Measurements from ENCODE around the gene DCDC2C. TPM values are rescaled to one million over a fixed set of nuclear protein-coding genes. Genes with fewer than 3 reads are reported as not detected.

The DCDC2C gene
- total RNA-seq, 1 experiment from 2014 or later: not detected

GRCh38 chr2:3749201-3749600, 45.8 kb downstream of the DCDC2C start:
- H3K4me1 Mint-ChIP-seq (ENCODE audit: insufficient read depth, unreplicated experiment): peaks cover 9% of the 10 kb centered on the region

GRCh38 chr2:3751251-3751650, 47.9 kb downstream of the DCDC2C start:
- BruUV-seq (replicated peaks): no TSS peak
- no peak overlapping the region for H3K27ac Mint-ChIP-seq (ENCODE audit: low read depth, unreplicated experiment)
- ChIA-PET POLR2A (no interaction called here), CTCF (interaction anchor here (0.9 to 1.1 kb wide), 2 partner anchors 23 to 1012 kb away, joined by 3 read pairs; no protein-coding TSS in a partner anchor)
- H3K36me3 Mint-ChIP-seq (ENCODE audit: insufficient read depth, unreplicated experiment): no peaks in the 10 kb centered on the region
- no peak overlapping the region for H3K4me3 Mint-ChIP-seq (ENCODE audit: unreplicated experiment)
- H3K27me3 Mint-ChIP-seq (ENCODE audit: insufficient read depth, unreplicated experiment): peaks cover 32% of the 10 kb centered on the region
- H3K4me1 Mint-ChIP-seq (ENCODE audit: insufficient read depth, unreplicated experiment): peaks cover 9% of the 10 kb centered on the region
- TF ChIP-seq CTCF (IDR thresholded peaks at IDR 0.05; ENCODE audit: unreplicated experiment): no peak
- DNase-seq (ENCODE audit: unreplicated experiment): no peak
- intact Hi-C loops (cut with micrococcal nuclease): no loop called here
- H3K9me3 Mint-ChIP-seq (ENCODE audit: unreplicated experiment): no peaks in the 10 kb centered on the region

More at GRCh38 chr2:3749201-3749600, 45.8 kb downstream of the DCDC2C start:
- no peak overlapping the region for H3K4me3 Mint-ChIP-seq (ENCODE audit: unreplicated experiment)
- BruUV-seq (replicated peaks): no TSS peak
- ChIA-PET CTCF (interaction anchor here (0.7 to 1.1 kb wide), 4 partner anchors 9 to 80 kb away, joined by 3 read pairs; no protein-coding TSS in a partner anchor), POLR2A (no interaction called here)
- no peak for TF ChIP-seq CTCF (IDR thresholded peaks at IDR 0.05; ENCODE audit: unreplicated experiment)
- no peaks in the 10 kb centered on the region for H3K36me3 Mint-ChIP-seq (ENCODE audit: insufficient read depth, unreplicated experiment)
- no peak for DNase-seq (ENCODE audit: unreplicated experiment)
- intact Hi-C loops (cut with micrococcal nuclease): no loop called here
- peaks cover under 1% of the 10 kb centered on the region for H3K9me3 Mint-ChIP-seq (ENCODE audit: unreplicated experiment)
- H3K27ac Mint-ChIP-seq (ENCODE audit: low read depth, unreplicated experiment): no peak overlapping the region
- peaks cover 32% of the 10 kb centered on the region for H3K27me3 Mint-ChIP-seq (ENCODE audit: insufficient read depth, unreplicated experiment)

DNA sequence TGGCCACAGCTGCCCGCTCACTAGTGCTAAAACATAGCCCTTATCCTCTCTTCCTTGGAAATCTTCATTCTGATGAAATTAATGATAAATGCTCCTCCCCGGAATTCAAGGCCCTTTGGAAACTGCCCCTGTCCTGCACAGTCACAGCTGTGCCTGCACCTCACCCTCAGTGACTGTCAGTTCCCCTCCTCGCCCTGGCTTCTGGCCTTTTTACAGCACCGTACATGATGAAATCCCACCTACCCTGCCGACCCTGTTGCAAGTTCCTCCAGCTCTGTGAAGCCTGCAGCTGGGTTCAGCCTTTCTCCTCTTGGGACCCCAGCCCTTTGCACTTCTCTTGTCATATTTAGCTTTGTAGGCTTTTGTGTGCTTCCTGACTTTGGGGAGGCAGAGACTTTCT, 48.4 kb downstream of the DCDC2C start:
- no TSS peak for BruUV-seq (replicated peaks)

GRCh38 chr2:3752376-3752775, 49.0 kb downstream of the DCDC2C start:
- POLR2A ChIA-PET: no interaction called here
- no peak overlapping the region for H3K4me3 Mint-ChIP-seq (ENCODE audit: unreplicated experiment)

More for the DNA sequence above, 48.4 kb downstream of the DCDC2C start:
- Mint-ChIP-seq H3K4me3 (ENCODE audit: unreplicated experiment) (no peak overlapping the region), H3K27me3 (ENCODE audit: insufficient read depth, unreplicated experiment) (peaks cover 32% of the 10 kb centered on the region), H3K27ac (ENCODE audit: low read depth, unreplicated experiment) (no peak overlapping the region), H3K36me3 (ENCODE audit: insufficient read depth, unreplicated experiment) (no peaks in the 10 kb centered on the region), H3K9me3 (ENCODE audit: unreplicated experiment) (no peaks in the 10 kb centered on the region), H3K4me1 (ENCODE audit: insufficient read depth, unreplicated experiment) (peaks cover 14% of the 10 kb centered on the region)
- ChIA-PET POLR2A (no interaction called here), CTCF (interaction anchor here (1.1 kb wide), 1 partner anchor 24 kb away, joined by 3 read pairs; no protein-coding TSS in a partner anchor)
- intact Hi-C loops (cut with micrococcal nuclease): no loop called here
- TF ChIP-seq CTCF (IDR thresholded peaks at IDR 0.05; ENCODE audit: unreplicated experiment): no peak
- DNase-seq (ENCODE audit: unreplicated experiment): no peak

More at GRCh38 chr2:3752376-3752775, 49.0 kb downstream of the DCDC2C start:
- H3K9me3 Mint-ChIP-seq (ENCODE audit: unreplicated experiment): no peaks in the 10 kb centered on the region
- peaks cover 31% of the 10 kb centered on the region for H3K27me3 Mint-ChIP-seq (ENCODE audit: insufficient read depth, unreplicated experiment)
- no peak for DNase-seq (ENCODE audit: unreplicated experiment)
- H3K27ac Mint-ChIP-seq (ENCODE audit: low read depth, unreplicated experiment): no peak overlapping the region
- CTCF ChIA-PET: interaction anchor here (1.1 kb wide), 2 partner anchors 24 to 27 kb away, joined by 3 read pairs; no protein-coding TSS in a partner anchor
- intact Hi-C loops (cut with micrococcal nuclease): no loop called here
- peaks cover 13% of the 10 kb centered on the region for H3K4me1 Mint-ChIP-seq (ENCODE audit: insufficient read depth, unreplicated experiment)
- no TSS peak for BruUV-seq (replicated peaks)
- no peak for TF ChIP-seq CTCF (IDR thresholded peaks at IDR 0.05; ENCODE audit: unreplicated experiment)
- H3K36me3 Mint-ChIP-seq (ENCODE audit: insufficient read depth, unreplicated experiment): no peaks in the 10 kb centered on the region

All from MCF 10A (cell line).